Measurements from ENCODE around the gene VTI1A.

DNA sequence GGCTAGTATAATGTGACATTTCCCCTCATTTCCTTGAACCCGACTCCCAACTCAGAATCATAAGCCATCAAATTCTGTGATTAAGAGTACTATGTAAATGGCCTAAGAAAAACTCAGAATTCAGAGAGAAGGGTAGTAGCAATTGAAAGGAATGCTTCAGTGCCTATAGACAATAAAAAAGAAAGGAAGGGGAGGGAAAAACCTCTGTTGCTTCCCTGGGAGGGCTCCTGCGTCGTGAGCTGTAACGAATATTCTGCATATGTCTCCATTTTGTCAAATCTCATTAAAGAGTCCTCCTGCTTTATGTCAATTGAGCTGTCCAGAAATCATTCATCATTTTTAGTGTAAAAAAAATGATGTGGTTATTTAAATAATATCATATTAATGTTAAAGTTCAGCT lies 223.0 kb downstream of the VTI1A start:
- TF ChIP-seq, protein P1, sequence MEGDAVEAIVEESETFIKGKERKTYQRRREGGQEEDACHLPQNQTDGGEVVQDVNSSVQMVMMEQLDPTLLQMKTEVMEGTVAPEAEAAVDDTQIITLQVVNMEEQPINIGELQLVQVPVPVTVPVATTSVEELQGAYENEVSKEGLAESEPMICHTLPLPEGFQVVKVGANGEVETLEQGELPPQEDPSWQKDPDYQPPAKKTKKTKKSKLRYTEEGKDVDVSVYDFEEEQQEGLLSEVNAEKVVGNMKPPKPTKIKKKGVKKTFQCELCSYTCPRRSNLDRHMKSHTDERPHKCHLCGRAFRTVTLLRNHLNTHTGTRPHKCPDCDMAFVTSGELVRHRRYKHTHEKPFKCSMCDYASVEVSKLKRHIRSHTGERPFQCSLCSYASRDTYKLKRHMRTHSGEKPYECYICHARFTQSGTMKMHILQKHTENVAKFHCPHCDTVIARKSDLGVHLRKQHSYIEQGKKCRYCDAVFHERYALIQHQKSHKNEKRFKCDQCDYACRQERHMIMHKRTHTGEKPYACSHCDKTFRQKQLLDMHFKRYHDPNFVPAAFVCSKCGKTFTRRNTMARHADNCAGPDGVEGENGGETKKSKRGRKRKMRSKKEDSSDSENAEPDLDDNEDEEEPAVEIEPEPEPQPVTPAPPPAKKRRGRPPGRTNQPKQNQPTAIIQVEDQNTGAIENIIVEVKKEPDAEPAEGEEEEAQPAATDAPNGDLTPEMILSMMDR (IDR thresholded peaks at IDR 0.05): no peak
- no peak for TF ChIP-seq EP300 (IDR thresholded peaks at IDR 0.05)
- TF ChIP-seq POLR2AphosphoS5 (IDR thresholded peaks at IDR 0.05): no peak

Data from upper lobe of left lung (tissue), 4 donors.